H9 (cell line): ENCODE data around the gene COQ8B. TPM values are rescaled to one million over a fixed set of nuclear protein-coding genes. Genes with fewer than 3 reads are reported as not detected.
"Not testable (repeated sequence)": the region's sequence is repeated elsewhere in the genome, so short reads cannot be mapped to it uniquely, and the experiment has no call there.

Experiments
- DNase-seq: peaks from one replicate; pipeline ENCODE4 v3.0.0-alpha.2; 2017
- H2AFZ ChIP-seq: one replicate; pipeline ENCODE4 v1.6.1; 2013; ENCODE audit warnings: mild to moderate bottlenecking, low read length, control low read depth, moderate library complexity
- H2AK5ac ChIP-seq: 2 replicates; pipeline ENCODE4 v1.6.1; 2013; ENCODE audit warnings: low read length, control low read depth, mixed read lengths; ENCODE audit not compliant: insufficient read length
- H2BK120ac ChIP-seq: one replicate; pipeline ENCODE4 v1.6.1; 2013; ENCODE audit warnings: low read depth, mild to moderate bottlenecking, low read length, control low read depth, inconsistent platforms; ENCODE audit not compliant: poor library complexity, severe bottlenecking
- H2BK12ac ChIP-seq: 2 replicates; pipeline ENCODE4 v1.6.1; 2013; ENCODE audit warnings: low read length, control low read depth, mixed read lengths, low read depth; ENCODE audit not compliant: insufficient read length
- H2BK15ac ChIP-seq: 2 replicates; pipeline ENCODE4 v1.6.1; 2013; ENCODE audit warnings: low read depth, low read length, control low read depth
- H2BK20ac ChIP-seq: one replicate; pipeline ENCODE4 v1.6.1; 2013; ENCODE audit warnings: low read depth, mild to moderate bottlenecking, low read length, control low read depth, inconsistent platforms; ENCODE audit not compliant: poor library complexity, severe bottlenecking
- H2BK5ac ChIP-seq: 2 replicates; pipeline ENCODE4 v1.6.1; 2013; ENCODE audit warnings: low read length, control low read depth, mixed read lengths; ENCODE audit not compliant: insufficient read length
- H3K14ac ChIP-seq: 2 replicates; pipeline ENCODE4 v1.6.1; 2013; ENCODE audit warnings: low read length, control low read depth; ENCODE audit not compliant: insufficient read depth
- H3K18ac ChIP-seq: 2 replicates; pipeline ENCODE4 v1.6.1; 2013; ENCODE audit warnings: low read depth, mild to moderate bottlenecking, mixed read lengths, low read length, control low read depth; ENCODE audit not compliant: insufficient read length
- H3K23ac ChIP-seq: 2 replicates; pipeline ENCODE4 v1.6.1; 2013; ENCODE audit warnings: low read length, control low read depth, mixed read lengths, low read depth; ENCODE audit not compliant: insufficient read length
- H3K23me2 ChIP-seq: 2 replicates; pipeline ENCODE4 v1.6.1; 2013; ENCODE audit warnings: low read depth, mild to moderate bottlenecking, mixed read lengths, low read length, control low read depth; ENCODE audit not compliant: insufficient read length, poor library complexity, severe bottlenecking
- H3K27ac ChIP-seq: 2 replicates; pipeline ENCODE4 v1.5.1; 2013; ENCODE audit warnings: low read length, control low read depth, mixed read lengths, low read depth; ENCODE audit not compliant: insufficient read length
- H3K27me3 ChIP-seq: 2 replicates; pipeline ENCODE4 v1.6.1; 2013; ENCODE audit warnings: low read length, control low read depth, inconsistent platforms; ENCODE audit not compliant: insufficient read depth
- H3K4ac ChIP-seq: 2 replicates; pipeline ENCODE4 v1.6.1; 2013; ENCODE audit warnings: low read depth, mild to moderate bottlenecking, control low read depth, inconsistent platforms, low read length, moderate library complexity
- H3K4me1 ChIP-seq: 2 replicates; pipeline ENCODE4 v1.6.1; 2013; ENCODE audit warnings: low read length, control low read depth, inconsistent platforms; ENCODE audit not compliant: insufficient read depth
- H3K4me2 ChIP-seq: 2 replicates; pipeline ENCODE4 v1.6.1; 2013; ENCODE audit warnings: low read length, control low read depth, mixed read lengths; ENCODE audit not compliant: insufficient read length, insufficient read depth
- H3K56ac ChIP-seq: 2 replicates; pipeline ENCODE4 v1.6.1; 2013; ENCODE audit warnings: low read depth, mild to moderate bottlenecking, mixed read lengths, low read length, control low read depth; ENCODE audit not compliant: insufficient read length
- H3K79me1 ChIP-seq: 2 replicates; pipeline ENCODE4 v1.6.1; 2013; ENCODE audit warnings: low read depth, mild to moderate bottlenecking, moderate library complexity, low read length, control low read depth, inconsistent platforms; ENCODE audit not compliant: insufficient read depth, poor library complexity, severe bottlenecking
- H3K79me2 ChIP-seq: 2 replicates; pipeline ENCODE4 v1.6.1; 2013; ENCODE audit warnings: low read length, control low read depth, inconsistent platforms; ENCODE audit not compliant: insufficient read depth
- H3K9ac ChIP-seq: 2 replicates; pipeline ENCODE4 v1.6.1; 2013; ENCODE audit warnings: low read length, control low read depth, mixed read lengths; ENCODE audit not compliant: insufficient read length; ENCODE audit errors: extremely low read depth
- H3K9me3 ChIP-seq: one replicate; pipeline ENCODE4 v1.6.1; 2013; ENCODE audit warnings: low read depth, low read length, inconsistent platforms; ENCODE audit not compliant: control insufficient read depth
- H3T11ph ChIP-seq: one replicate; pipeline ENCODE4 v1.6.1; 2013; ENCODE audit warnings: mild to moderate bottlenecking, low read length, control low read depth, inconsistent platforms
- H4K20me1 ChIP-seq: one replicate; pipeline ENCODE4 v1.6.1; 2013; ENCODE audit not compliant: control insufficient read depth, insufficient read length, insufficient read depth
- H4K5ac ChIP-seq: 2 replicates; pipeline ENCODE4 v1.6.1; 2013; ENCODE audit warnings: low read depth, mild to moderate bottlenecking, mixed read lengths, low read length, control low read depth; ENCODE audit not compliant: insufficient read length
- H4K8ac ChIP-seq: replicated peaks from 2 replicates; pipeline ENCODE4 v1.6.1; 2013; ENCODE audit warnings: low read length, control low read depth, mixed read lengths, low read depth; ENCODE audit not compliant: insufficient read length
- H4K91ac ChIP-seq: 2 replicates; pipeline ENCODE4 v1.6.1; 2013; ENCODE audit warnings: low read depth, mild to moderate bottlenecking, moderate library complexity, mixed read lengths, low read length, control low read depth; ENCODE audit not compliant: insufficient read length
- H3K27ac Mint-ChIP-seq, 3 experiments: 2 replicates in 2 of 3; 3 replicates in 1 of 3; pipeline ENCODE4 v1.8.0; 2020 to 2021; ENCODE audit warnings: mixed read lengths in 3 of 3, mild to moderate bottlenecking in 1 of 3, moderate library complexity in 1 of 3
- H3K27me3 Mint-ChIP-seq: 2 replicates; pipeline ENCODE4 v1.8.0; 2021; ENCODE audit warnings: low read depth, mild to moderate bottlenecking, moderate library complexity, mixed read lengths
- H3K36me3 Mint-ChIP-seq, 3 experiments: 2 replicates in 2 of 3; 3 replicates in 1 of 3; pipeline ENCODE4 v1.8.0; 2020 to 2021; ENCODE audit warnings: low read depth in 3 of 3, mixed read lengths in 3 of 3; ENCODE audit not compliant: insufficient read depth in 1 of 3
- H3K4me1 Mint-ChIP-seq, 2 experiments: 2 replicates each; pipeline ENCODE4 v1.8.0; 2020; ENCODE audit warnings: mixed read lengths in 2 of 2
- H3K4me3 Mint-ChIP-seq, 2 experiments: 2 replicates in 1 of 2; 3 replicates in 1 of 2; pipeline ENCODE4 v1.8.0; 2020 to 2021; ENCODE audit warnings: mild to moderate bottlenecking in 2 of 2, mixed read lengths in 2 of 2, moderate library complexity in 1 of 2
- H3K9me3 Mint-ChIP-seq, 2 experiments: 2 replicates in 1 of 2; 3 replicates in 1 of 2; pipeline ENCODE4 v1.8.0; 2020; ENCODE audit warnings: mild to moderate bottlenecking in 2 of 2, mixed read lengths in 2 of 2, moderate library complexity in 1 of 2
- WGBS: extraction: QIAGEN DNeasy Blood & Tissue Kit; methylation state at CpG from one replicate; pipeline ENCODE4 v1.1.7; 2013; ENCODE audit warnings: missing lambda C conversion rate, low lambda C conversion rate, mixed read lengths; ENCODE audit not compliant: insufficient read length; ENCODE audit errors: extremely low coverage; 5-methylcytosine and 5-hydroxymethylcytosine counted together
- total RNA-seq: library from RNA; stranded (reverse); gene quantifications from 2 replicates; pipeline ENCODE4 v1.2.1, GENCODE V29; 2021

The COQ8B gene
- total RNA-seq, 1 experiment from 2014 or later, result 40.5 TPM

DNA sequence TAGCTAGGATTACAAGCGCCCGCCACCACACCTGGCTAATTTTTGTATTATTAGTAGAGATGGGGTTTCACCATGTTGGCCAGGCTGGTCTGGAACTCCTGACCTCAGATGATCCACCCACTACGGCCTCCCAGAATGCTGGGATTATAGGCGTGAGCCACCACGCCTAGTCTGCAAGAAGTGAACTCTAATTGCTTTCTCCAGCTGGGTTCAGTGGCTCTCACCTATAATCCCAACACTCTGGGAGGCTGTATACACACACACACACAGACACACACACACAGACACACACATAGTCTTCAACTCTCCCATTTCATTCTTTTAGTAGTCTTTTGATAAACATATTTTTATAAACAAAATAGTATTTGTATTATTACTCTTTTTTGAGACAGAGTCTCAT is 13.4 kb upstream of the COQ8B start:
- not testable (repeated sequence) for H2AK5ac ChIP-seq, DNase-seq
- H3K36me3 Mint-ChIP-seq, result peaks cover 17 to 76% (median 46%) of the 10 kb centered on the region in 3 experiments; a peak in 6 of 7 replicates

More for the DNA sequence above, 13.4 kb upstream of the COQ8B start:
- H3K27ac Mint-ChIP-seq, H3K14ac ChIP-seq, H4K8ac ChIP-seq, H4K5ac ChIP-seq, H3K4me1 ChIP-seq, H3K4ac ChIP-seq, H3K9me3 ChIP-seq, H3K9me3 Mint-ChIP-seq, H3K4me3 Mint-ChIP-seq, H3K9ac ChIP-seq, H3K23me2 ChIP-seq, H3K27me3 ChIP-seq, H2AFZ ChIP-seq, H2BK5ac ChIP-seq, H3K27ac ChIP-seq, H3K79me1 ChIP-seq, H4K20me1 ChIP-seq, H2BK12ac ChIP-seq, H3K27me3 Mint-ChIP-seq, H3K18ac ChIP-seq, H4K91ac ChIP-seq, H2BK20ac ChIP-seq, H3K4me2 ChIP-seq, H3T11ph ChIP-seq, H3K56ac ChIP-seq, H2BK15ac ChIP-seq, H3K4me1 Mint-ChIP-seq, H3K79me2 ChIP-seq, H3K23ac ChIP-seq, H2BK120ac ChIP-seq: not testable (repeated sequence)
- WGBS, result no CpG with 5 or more reads among the region's 5 CpGs
